ENCODE measurements around the gene ELAVL2. TPM values are rescaled to one million over a fixed set of nuclear protein-coding genes. Genes with fewer than 3 reads are reported as not detected.

Gene ELAVL2
- total RNA-seq, 1 experiment from 2014 or later = not detected

DNA sequence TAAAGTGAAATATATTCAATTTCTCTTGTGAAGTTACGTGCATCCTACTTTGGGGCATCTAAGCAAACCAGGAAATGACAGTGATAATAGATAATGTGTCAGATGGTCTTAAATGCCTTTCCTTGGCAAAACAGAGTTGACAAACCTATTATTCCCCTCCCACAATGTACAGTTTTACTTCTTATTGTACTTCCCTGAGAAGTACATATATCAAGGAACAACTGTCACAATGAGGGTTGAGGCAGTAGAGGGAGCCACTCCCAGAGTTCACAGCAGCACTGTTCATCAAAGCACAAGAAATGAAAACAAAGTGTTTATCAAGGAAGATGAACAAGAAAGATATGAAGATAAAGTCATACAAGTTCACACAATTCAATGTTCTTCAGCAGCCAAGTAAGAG lies 41.1 kb downstream of the ELAVL2 start:
- Histone ChIP-seq H3K9me3 (ENCODE audit: control insufficient read depth, insufficient read depth, low read depth, low read length) (no peaks in the 10 kb centered on the region), H3K27ac (ENCODE audit: low read length) (no peak overlapping the region), H3K4me1 (ENCODE audit: control insufficient read depth, insufficient read depth, low read length) (no peaks in the 10 kb centered on the region), H3K4me3 (ENCODE audit: low read depth in 2 of 2, low read length in 2 of 2) (no peak overlapping the region), H3K36me3 (ENCODE audit: control insufficient read depth, insufficient read depth, low read length) (no peaks in the 10 kb centered on the region), H3K27me3 (ENCODE audit: control insufficient read depth, insufficient read depth, low read length) (no peaks in the 10 kb centered on the region)
- DNase-seq (ENCODE audit: low read depth, low spot score) (no peak), ATAC-seq (no peak)
- POLR2A ChIA-PET = no interaction called here
- TF ChIP-seq, protein P1, sequence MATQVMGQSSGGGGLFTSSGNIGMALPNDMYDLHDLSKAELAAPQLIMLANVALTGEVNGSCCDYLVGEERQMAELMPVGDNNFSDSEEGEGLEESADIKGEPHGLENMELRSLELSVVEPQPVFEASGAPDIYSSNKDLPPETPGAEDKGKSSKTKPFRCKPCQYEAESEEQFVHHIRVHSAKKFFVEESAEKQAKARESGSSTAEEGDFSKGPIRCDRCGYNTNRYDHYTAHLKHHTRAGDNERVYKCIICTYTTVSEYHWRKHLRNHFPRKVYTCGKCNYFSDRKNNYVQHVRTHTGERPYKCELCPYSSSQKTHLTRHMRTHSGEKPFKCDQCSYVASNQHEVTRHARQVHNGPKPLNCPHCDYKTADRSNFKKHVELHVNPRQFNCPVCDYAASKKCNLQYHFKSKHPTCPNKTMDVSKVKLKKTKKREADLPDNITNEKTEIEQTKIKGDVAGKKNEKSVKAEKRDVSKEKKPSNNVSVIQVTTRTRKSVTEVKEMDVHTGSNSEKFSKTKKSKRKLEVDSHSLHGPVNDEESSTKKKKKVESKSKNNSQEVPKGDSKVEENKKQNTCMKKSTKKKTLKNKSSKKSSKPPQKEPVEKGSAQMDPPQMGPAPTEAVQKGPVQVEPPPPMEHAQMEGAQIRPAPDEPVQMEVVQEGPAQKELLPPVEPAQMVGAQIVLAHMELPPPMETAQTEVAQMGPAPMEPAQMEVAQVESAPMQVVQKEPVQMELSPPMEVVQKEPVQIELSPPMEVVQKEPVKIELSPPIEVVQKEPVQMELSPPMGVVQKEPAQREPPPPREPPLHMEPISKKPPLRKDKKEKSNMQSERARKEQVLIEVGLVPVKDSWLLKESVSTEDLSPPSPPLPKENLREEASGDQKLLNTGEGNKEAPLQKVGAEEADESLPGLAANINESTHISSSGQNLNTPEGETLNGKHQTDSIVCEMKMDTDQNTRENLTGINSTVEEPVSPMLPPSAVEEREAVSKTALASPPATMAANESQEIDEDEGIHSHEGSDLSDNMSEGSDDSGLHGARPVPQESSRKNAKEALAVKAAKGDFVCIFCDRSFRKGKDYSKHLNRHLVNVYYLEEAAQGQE (IDR thresholded peaks at IDR 0.05; ENCODE audit: insufficient read depth in 1 of 2, low read depth in 2 of 2, low read length in 1 of 2) = no peak
- TF ChIP-seq TCF7L2 (IDR thresholded peaks at IDR 0.05; ENCODE audit: low read depth, low read length) = no peak
- TF ChIP-seq, protein P2, sequence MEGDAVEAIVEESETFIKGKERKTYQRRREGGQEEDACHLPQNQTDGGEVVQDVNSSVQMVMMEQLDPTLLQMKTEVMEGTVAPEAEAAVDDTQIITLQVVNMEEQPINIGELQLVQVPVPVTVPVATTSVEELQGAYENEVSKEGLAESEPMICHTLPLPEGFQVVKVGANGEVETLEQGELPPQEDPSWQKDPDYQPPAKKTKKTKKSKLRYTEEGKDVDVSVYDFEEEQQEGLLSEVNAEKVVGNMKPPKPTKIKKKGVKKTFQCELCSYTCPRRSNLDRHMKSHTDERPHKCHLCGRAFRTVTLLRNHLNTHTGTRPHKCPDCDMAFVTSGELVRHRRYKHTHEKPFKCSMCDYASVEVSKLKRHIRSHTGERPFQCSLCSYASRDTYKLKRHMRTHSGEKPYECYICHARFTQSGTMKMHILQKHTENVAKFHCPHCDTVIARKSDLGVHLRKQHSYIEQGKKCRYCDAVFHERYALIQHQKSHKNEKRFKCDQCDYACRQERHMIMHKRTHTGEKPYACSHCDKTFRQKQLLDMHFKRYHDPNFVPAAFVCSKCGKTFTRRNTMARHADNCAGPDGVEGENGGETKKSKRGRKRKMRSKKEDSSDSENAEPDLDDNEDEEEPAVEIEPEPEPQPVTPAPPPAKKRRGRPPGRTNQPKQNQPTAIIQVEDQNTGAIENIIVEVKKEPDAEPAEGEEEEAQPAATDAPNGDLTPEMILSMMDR (IDR thresholded peaks at IDR 0.05) = no peak
- TF ChIP-seq POLR2AphosphoS5 (IDR thresholded peaks at IDR 0.05; ENCODE audit: low read depth, low read length) = no peak
- TF ChIP-seq SIN3A (IDR thresholded peaks at IDR 0.05; ENCODE audit: borderline replicate concordance, insufficient read depth, low read depth, low read length) = no peak
- in situ Hi-C loops (cut with HindIII; ENCODE audit: low pct_unique_long_range_greater_than_20kb, low sequenced_read_pairs) = no loop called here
- intact Hi-C loops (cut with micrococcal nuclease; ENCODE audit: unreplicated experiment) = no loop called here
- no TSS peak for BruUV-seq (replicated peaks)
- CTCF ChIA-PET = no interaction called here

DNA sequence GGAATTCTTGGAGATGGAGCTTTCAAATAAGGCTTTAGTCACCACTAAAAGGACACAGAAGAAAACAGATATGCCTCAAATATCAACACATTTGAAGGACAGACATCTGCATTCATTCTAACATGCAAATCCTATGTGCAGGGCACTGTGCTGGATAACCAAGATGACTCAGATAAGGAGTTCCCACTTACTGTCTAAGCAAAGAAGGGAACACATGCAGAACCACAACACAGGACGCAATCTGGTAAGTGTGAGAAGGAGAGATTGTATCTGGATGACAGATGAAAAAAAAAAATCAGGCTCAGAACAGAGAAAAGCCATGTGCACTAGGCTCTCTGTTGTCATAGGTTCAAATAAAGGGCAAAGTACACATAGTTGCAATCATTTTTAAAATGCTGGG lies 42.5 kb downstream of the ELAVL2 start:
- POLR2A ChIA-PET = no interaction called here
- no peaks in the 10 kb centered on the region for H3K4me1 ChIP-seq (ENCODE audit: control insufficient read depth, insufficient read depth, low read length)
- CTCF ChIA-PET = no interaction called here
- BruUV-seq (replicated peaks) = no TSS peak
- no peak overlapping the region for H3K4me3 ChIP-seq (ENCODE audit: low read depth in 2 of 2, low read length in 2 of 2)
- intact Hi-C loops (cut with micrococcal nuclease; ENCODE audit: unreplicated experiment) (no loop called here), in situ Hi-C loops (cut with HindIII; ENCODE audit: low pct_unique_long_range_greater_than_20kb, low sequenced_read_pairs) (no loop called here)
- H3K36me3 ChIP-seq (ENCODE audit: control insufficient read depth, insufficient read depth, low read length) = no peaks in the 10 kb centered on the region
- ATAC-seq (no peak), DNase-seq (ENCODE audit: low read depth, low spot score) (no peak)
- no peaks in the 10 kb centered on the region for H3K27me3 ChIP-seq (ENCODE audit: control insufficient read depth, insufficient read depth, low read length)
- no peak overlapping the region for H3K27ac ChIP-seq (ENCODE audit: low read length)
- TF ChIP-seq SIN3A (IDR thresholded peaks at IDR 0.05; ENCODE audit: borderline replicate concordance, insufficient read depth, low read depth, low read length) = no peak
- no peak for TF ChIP-seq POLR2AphosphoS5 (IDR thresholded peaks at IDR 0.05; ENCODE audit: low read depth, low read length)
- TF ChIP-seq TCF7L2 (IDR thresholded peaks at IDR 0.05; ENCODE audit: low read depth, low read length) = no peak
- TF ChIP-seq, protein P1 (IDR thresholded peaks at IDR 0.05; ENCODE audit: insufficient read depth in 1 of 2, low read depth in 2 of 2, low read length in 1 of 2) = no peak
- TF ChIP-seq, protein P2 (IDR thresholded peaks at IDR 0.05) = no peak
- no peaks in the 10 kb centered on the region for H3K9me3 ChIP-seq (ENCODE audit: control insufficient read depth, insufficient read depth, low read depth, low read length)

All from Panc1 (cell line).